HEK293T (cell line): ENCODE measurements around the gene HECA.

ENCODE experiments used
- CTCF ChIA-PET: fragments of 350-600 bp; formaldehyde crosslinking; extraction: SDS; loops from one replicate; lab custom pipeline; 2021; ENCODE audit warnings: antibody characterized with exemption, inconsistent platforms; lab: Yijun Ruan, JAX
- POLR2A ChIA-PET: fragments of 350-600 bp; formaldehyde crosslinking; extraction: SDS; loops from one replicate; lab custom pipeline; 2020; ENCODE audit warnings: antibody characterized with exemption, inconsistent platforms; lab: Yijun Ruan, JAX
- DNase-seq: peaks from one replicate; pipeline ENCODE4 v3.0.0; 2012; ENCODE audit warnings: mixed read lengths; ENCODE audit errors: extremely low spot score
- ARNT ChIP-seq: fragments of 450-650 bp; IDR thresholded peaks from 2 replicates; pipeline ENCODE4 v1.6.1; 2017; ENCODE audit warnings: mild to moderate bottlenecking
- BHLHE40 ChIP-seq: fragments of 450-650 bp; IDR thresholded peaks from 2 replicates; pipeline ENCODE4 v1.6.1; 2016; ENCODE audit warnings: mild to moderate bottlenecking, moderate library complexity, borderline replicate concordance
- CTBP1 ChIP-seq: fragments of 450-650 bp; IDR thresholded peaks from 2 replicates; pipeline ENCODE4 v1.6.1; 2016; ENCODE audit warnings: borderline replicate concordance
- ELF4 ChIP-seq: fragments of 450-650 bp; IDR thresholded peaks from 2 replicates; pipeline ENCODE4 v1.6.1; 2017; ENCODE audit warnings: antibody characterized with exemption
- FOXA1 ChIP-seq: fragments of 450-650 bp; IDR thresholded peaks from 2 replicates; pipeline ENCODE4 v1.6.1; 2016; ENCODE audit warnings: mild to moderate bottlenecking
- FOXK2 ChIP-seq: fragments of 450-650 bp; IDR thresholded peaks from 2 replicates; pipeline ENCODE4 v1.6.1; 2016; ENCODE audit warnings: mild to moderate bottlenecking
- FOXM1 ChIP-seq: fragments of 450-650 bp; IDR thresholded peaks from 2 replicates; pipeline ENCODE4 v1.6.1; 2017; ENCODE audit warnings: mild to moderate bottlenecking, borderline replicate concordance
- HDGF ChIP-seq: fragments of 450-650 bp; IDR thresholded peaks from 2 replicates; pipeline ENCODE4 v1.6.1; 2017; ENCODE audit warnings: antibody characterized with exemption, borderline replicate concordance
- L3MBTL2 ChIP-seq: fragments of 450-650 bp; conservative IDR thresholded peaks from 2 replicates; pipeline ENCODE4 v1.6.1; 2016; ENCODE audit warnings: mild to moderate bottlenecking
- LEF1 ChIP-seq: fragments of 450-650 bp; IDR thresholded peaks from 2 replicates; pipeline ENCODE4 v1.6.1; 2017; ENCODE audit warnings: mild to moderate bottlenecking, borderline replicate concordance
- NFRKB ChIP-seq: fragments of 450-650 bp; IDR thresholded peaks from 2 replicates; pipeline ENCODE4 v1.6.1; 2016; ENCODE audit warnings: mild to moderate bottlenecking, moderate library complexity
- SP1 ChIP-seq: fragments of 450-650 bp; IDR thresholded peaks from 2 replicates; pipeline ENCODE4 v1.6.1; 2017
- SUZ12 ChIP-seq: fragments of 450-650 bp; IDR thresholded peaks from 2 replicates; pipeline ENCODE4 v1.6.1; 2016; ENCODE audit warnings: mild to moderate bottlenecking
- TARDBP ChIP-seq: fragments of 450-650 bp; IDR thresholded peaks from 2 replicates; pipeline ENCODE4 v1.6.1; 2016
- ZNF384 ChIP-seq: fragments of 450-650 bp; IDR thresholded peaks from 2 replicates; pipeline ENCODE4 v1.6.1; 2016
- TF ChIP-seq, protein P1 (sequence below): fragments of 450-650 bp; IDR thresholded peaks from 2 replicates; pipeline ENCODE4 v1.6.1; 2016

Gene HECA

DNA sequence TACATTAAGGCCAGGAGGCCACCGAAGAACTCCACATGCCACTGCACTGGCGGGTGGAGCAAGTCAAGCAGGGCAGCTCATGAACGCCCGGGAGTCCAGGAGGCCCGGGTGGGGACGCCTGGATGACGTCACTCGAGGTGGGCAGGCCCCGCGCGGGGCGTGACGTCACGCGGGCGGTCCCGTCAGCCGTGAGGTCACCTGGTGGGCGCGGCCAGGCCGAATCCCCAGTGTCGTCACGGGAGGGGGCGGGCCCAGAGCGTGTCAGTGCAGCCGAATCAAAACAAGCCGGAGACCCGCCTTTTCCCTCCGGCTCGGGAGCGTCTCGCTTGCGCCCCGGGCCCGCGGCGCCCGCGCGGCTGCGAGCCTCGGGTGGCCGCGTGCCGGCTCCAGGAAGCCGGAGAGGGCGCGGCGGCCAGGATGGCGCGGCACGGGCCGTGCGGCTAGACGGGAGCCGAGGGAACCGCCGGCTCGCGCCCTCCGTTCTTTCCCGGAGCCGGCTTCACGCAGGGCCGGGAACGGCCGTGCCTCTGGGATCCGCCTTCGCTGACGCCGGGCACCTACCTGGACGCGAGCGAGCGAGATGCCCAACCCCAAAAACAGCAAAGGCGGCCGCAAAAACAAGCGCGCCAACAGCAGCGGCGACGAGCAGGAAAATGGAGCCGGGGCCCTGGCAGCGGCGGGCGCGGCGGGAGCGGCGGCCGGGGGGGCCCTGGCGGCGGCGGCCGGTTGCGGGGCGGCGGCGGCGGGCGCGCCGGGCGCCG, at the start of gene HECA:
Gene HECA (plus strand): TSS at position 264 of the 761 bp plus-strand sequence. CDS start 317 bp downstream, at position 581.
- POLR2A ChIA-PET: no interaction called here
- CTCF ChIA-PET: no interaction called here
- TF ChIP-seq, protein P1, sequence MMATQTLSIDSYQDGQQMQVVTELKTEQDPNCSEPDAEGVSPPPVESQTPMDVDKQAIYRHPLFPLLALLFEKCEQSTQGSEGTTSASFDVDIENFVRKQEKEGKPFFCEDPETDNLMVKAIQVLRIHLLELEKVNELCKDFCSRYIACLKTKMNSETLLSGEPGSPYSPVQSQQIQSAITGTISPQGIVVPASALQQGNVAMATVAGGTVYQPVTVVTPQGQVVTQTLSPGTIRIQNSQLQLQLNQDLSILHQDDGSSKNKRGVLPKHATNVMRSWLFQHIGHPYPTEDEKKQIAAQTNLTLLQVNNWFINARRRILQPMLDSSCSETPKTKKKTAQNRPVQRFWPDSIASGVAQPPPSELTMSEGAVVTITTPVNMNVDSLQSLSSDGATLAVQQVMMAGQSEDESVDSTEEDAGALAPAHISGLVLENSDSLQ: peak; percentile 56; the same call in 1 of the 2 replicates
- TF ChIP-seq CTBP1 (peak; percentile 22; the same call in 1 of the 2 replicates), TARDBP (peak; percentile 97), ARNT (0 out of 2 replicates have a peak, but pooled peaks have one; percentile 59), FOXM1 (peak; percentile 35; the same call in 1 of the 2 replicates), SP1 (peak; percentile 72), SUZ12 (no peak), FOXK2 (no peak), LEF1 (peak; percentile 66; the same call in 1 of the 2 replicates)
- peak; percentile 98 for DNase-seq

GRCh38 chr6:139091826-139092225, 43.1 kb upstream of the HECA start:
- ChIA-PET POLR2A (no interaction called here), CTCF (no interaction called here)
- DNase-seq: no peak
- TF ChIP-seq, protein P1: no peak
- TF ChIP-seq L3MBTL2: no peak
- TF ChIP-seq LEF1: no peak
- no peak for TF ChIP-seq ARNT
- TF ChIP-seq SUZ12: no peak
- TF ChIP-seq CTBP1: no peak
- TF ChIP-seq SP1: no peak
- no peak for TF ChIP-seq HDGF
- no peak for TF ChIP-seq TARDBP
- TF ChIP-seq NFRKB: no peak
- TF ChIP-seq FOXK2: no peak
- TF ChIP-seq ZNF384: no peak
- no peak for TF ChIP-seq ELF4
- TF ChIP-seq BHLHE40: no peak
- TF ChIP-seq FOXM1: no peak
- no peak for TF ChIP-seq FOXA1

- DNase-seq: no peak
- TF ChIP-seq ZNF384 (no peak), TARDBP (no peak), L3MBTL2 (no peak), FOXM1 (no peak), NFRKB (no peak), HDGF (no peak), FOXK2 (no peak), ELF4 (no peak), FOXA1 (no peak), CTBP1 (no peak), SP1 (no peak), ARNT (no peak), BHLHE40 (no peak)
- TF ChIP-seq, protein P1: no peak
- ChIA-PET CTCF (no interaction called here), POLR2A (no interaction called here)
Observed at GRCh38 chr6:139099984-139100383, 34.9 kb upstream of the HECA start.

DNA sequence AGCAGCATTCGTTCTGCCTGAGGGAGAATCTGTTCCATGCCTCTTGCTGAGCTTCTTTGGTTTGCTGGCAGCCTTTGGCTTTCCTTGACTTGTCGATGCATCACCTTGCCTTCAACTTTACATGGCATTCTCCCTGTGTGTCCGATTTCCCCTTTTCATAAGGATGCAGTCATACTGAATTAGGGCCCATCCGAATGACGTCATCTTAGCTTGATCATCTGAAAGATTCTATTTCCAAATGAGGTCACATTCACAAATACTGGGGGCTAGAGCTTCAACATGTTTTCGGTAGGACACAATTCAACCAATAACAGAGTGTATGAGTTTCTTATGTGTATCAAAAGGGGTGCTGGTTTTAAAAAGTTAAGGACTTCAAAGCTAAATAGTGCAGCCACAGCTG, 27.8 kb upstream of the HECA start:
- ChIA-PET POLR2A (no interaction called here), CTCF (no interaction called here)
- no peak for DNase-seq
- TF ChIP-seq HDGF: no peak
- no peak for TF ChIP-seq L3MBTL2
- no peak for TF ChIP-seq FOXA1
- TF ChIP-seq LEF1: no peak
- TF ChIP-seq SP1: no peak
- TF ChIP-seq ELF4: no peak
- TF ChIP-seq SUZ12: no peak

GRCh38 chr6:139108378-139108777, 26.5 kb upstream of the HECA start:
- DNase-seq: no peak
- ChIA-PET CTCF (interaction anchor here (1.1 kb wide), 1 partner anchor 9 kb away, joined by 3 read pairs; no protein-coding TSS in a partner anchor), POLR2A (no interaction called here)
- TF ChIP-seq SUZ12 (no peak), FOXM1 (no peak), LEF1 (no peak), ARNT (no peak), ELF4 (no peak), BHLHE40 (no peak), HDGF (no peak), L3MBTL2 (no peak), CTBP1 (no peak), FOXK2 (no peak), SP1 (no peak), FOXA1 (no peak), NFRKB (no peak), ZNF384 (no peak), TARDBP (no peak)
- TF ChIP-seq, protein P1: no peak
